ENCODE data around the gene MBD3.
A peak's percentile ranks its signal among the peaks of the same experiment; 100 is the strongest.

DNA sequence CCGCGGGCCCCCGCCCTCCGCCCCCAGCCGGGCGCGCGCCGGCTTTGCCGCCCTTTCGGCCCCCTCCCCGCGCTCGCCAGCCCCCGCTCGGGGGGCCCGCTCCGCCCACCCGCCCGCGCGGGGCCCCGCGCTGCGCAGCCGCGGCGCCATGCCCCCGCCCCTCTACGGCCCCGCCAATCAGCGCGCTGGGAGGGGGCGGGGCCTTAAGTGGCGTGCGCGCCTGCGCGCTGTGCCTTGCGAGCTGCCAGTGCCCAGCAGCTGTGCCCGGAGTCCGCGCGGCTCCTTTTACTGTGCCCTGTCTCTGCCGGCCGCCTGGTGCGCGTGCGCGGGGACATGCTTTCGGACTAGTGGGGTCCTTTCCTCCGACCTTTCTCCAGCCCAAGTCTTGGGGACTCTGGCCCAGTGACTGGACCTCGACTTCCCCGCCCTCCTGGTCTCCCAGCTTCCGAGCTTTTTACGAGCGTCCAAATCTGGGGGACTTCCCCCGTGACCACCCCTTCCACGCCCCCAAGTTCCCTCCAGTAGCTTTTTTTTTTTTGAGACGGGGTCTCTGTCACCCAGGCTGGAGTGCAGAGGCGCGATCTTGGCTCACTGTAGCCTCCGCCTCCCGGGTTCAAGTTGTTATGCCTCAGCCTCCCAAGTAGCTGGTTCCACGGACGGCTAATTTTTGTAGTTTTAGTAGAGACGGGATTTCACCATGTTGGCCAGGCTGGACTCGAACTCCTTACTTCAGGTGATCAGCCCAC is at the start of gene MBD3:
- TF ChIP-seq, protein P1, sequence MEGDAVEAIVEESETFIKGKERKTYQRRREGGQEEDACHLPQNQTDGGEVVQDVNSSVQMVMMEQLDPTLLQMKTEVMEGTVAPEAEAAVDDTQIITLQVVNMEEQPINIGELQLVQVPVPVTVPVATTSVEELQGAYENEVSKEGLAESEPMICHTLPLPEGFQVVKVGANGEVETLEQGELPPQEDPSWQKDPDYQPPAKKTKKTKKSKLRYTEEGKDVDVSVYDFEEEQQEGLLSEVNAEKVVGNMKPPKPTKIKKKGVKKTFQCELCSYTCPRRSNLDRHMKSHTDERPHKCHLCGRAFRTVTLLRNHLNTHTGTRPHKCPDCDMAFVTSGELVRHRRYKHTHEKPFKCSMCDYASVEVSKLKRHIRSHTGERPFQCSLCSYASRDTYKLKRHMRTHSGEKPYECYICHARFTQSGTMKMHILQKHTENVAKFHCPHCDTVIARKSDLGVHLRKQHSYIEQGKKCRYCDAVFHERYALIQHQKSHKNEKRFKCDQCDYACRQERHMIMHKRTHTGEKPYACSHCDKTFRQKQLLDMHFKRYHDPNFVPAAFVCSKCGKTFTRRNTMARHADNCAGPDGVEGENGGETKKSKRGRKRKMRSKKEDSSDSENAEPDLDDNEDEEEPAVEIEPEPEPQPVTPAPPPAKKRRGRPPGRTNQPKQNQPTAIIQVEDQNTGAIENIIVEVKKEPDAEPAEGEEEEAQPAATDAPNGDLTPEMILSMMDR (IDR thresholded peaks at IDR 0.05): peak in 2 of 4 experiments; percentile 28 to 42
- TF ChIP-seq POLR2A (IDR thresholded peaks at IDR 0.05): peak; percentile 48 to 69

Measured in uterus (tissue), 2 donors.